Psoas muscle (tissue), 8 donors: ENCODE data around the gene MRPL53. TPM values are rescaled to one million over a fixed set of nuclear protein-coding genes. Genes with fewer than 3 reads are reported as not detected.
A peak's percentile ranks its signal among the peaks of the same experiment; 100 is the strongest.

ENCODE experiments used
- ATAC-seq, 4 donors: fragments of 200-7000 bp; cut with Tn5 transposase; one replicate each; pipeline ENCODE4 v1.9.1; 2020; ENCODE audit warnings: moderate library complexity in 3 of 4, mild to moderate bottlenecking in 2 of 4
- DNase-seq, 2 donors: peaks; one replicate each; pipeline ENCODE4 v3.0.0-alpha.2; 2020
- H3K27ac ChIP-seq: fragments of 200-600 bp; one replicate; pipeline ENCODE4 v1.8.0; 2022
- H3K27me3 ChIP-seq, 3 donors: fragments of 200-600 bp in 1 of 3; one replicate each; pipeline versions ENCODE4 v1.6.1 to v1.8.0; 2013 to 2022; ENCODE audit warnings: low read length in 2 of 3, mild to moderate bottlenecking in 2 of 3, moderate library complexity in 1 of 3; ENCODE audit not compliant: insufficient read depth in 3 of 3
- H3K36me3 ChIP-seq, 2 donors: fragments of 200-600 bp in 1 of 2; one replicate each; pipeline versions ENCODE4 v1.6.1 to v1.8.0; 2013 to 2022; ENCODE audit warnings: low read depth in 1 of 2, mild to moderate bottlenecking in 1 of 2, moderate library complexity in 1 of 2; ENCODE audit not compliant: insufficient read depth in 1 of 2
- H3K4me1 ChIP-seq: fragments of 200-600 bp; one replicate; pipeline ENCODE4 v1.8.0; 2022
- H3K4me3 ChIP-seq: fragments of 200-600 bp; one replicate; pipeline ENCODE4 v1.8.0; 2022; ENCODE audit warnings: mild to moderate bottlenecking
- H3K9me3 ChIP-seq: fragments of 200-600 bp; one replicate; pipeline ENCODE4 v1.8.0; 2022
- CTCF ChIP-seq: fragments of 200-600 bp; IDR thresholded peaks from one replicate; pipeline ENCODE4 v1.8.0; 2022; ENCODE audit warnings: antibody characterized with exemption
- WGBS, 3 donors: extraction: QIAGEN DNeasy Blood & Tissue Kit; methylation state at CpG; one replicate each; pipeline versions ENCODE4 v1.1.6 to v1.1.7; 2013; 5-methylcytosine and 5-hydroxymethylcytosine counted together
- intact Hi-C, 2 donors: fragments of 100-400 bp; cut with DNase I; formaldehyde crosslinking; loops; one replicate each; pipeline versions ENCODE4 v1.11.0 to v1.14.2; 2022
- polyA plus RNA-seq, 3 donors: library from polyadenylated mRNA; stranded (reverse); fragments of 200-250 nt; gene quantifications; one replicate each; pipeline ENCODE4 v1.2.3, GENCODE V29; 2013
- total RNA-seq, 4 donors: library from RNA; stranded (reverse); fragmentation: NEBNext Ultra II Directional in 2 of 4; extraction: Animal tissue kit (Norgen Biotek cat#: 25700) in 2 of 4; gene quantifications; one replicate each; pipeline versions ENCODE4 v1.2.1 to v1.2.4, GENCODE V29; 2021 to 2023
- donor health status: healthy with polysubstance abuse.
- donor health status: DM: no; HTN: no; CAD: no; lungs with moderate emphysema.
- donor health status: Bipolar disorder and iron deficiency.
- donor health status: healthy.
- donor health status: DM: yes; HTN: yes; CAD: no.
- donor health status: DM: no; HTN: no; CAD: no.
- donor health status: DM: no; HTN: no; CAD: no.
- donor health status: DM: yes; HTN: yes; CAD: no.

Gene MRPL53
- total and polyA plus RNA-seq, 7 donors, result 63.7 to 157 (median 118) TPM

DNA sequence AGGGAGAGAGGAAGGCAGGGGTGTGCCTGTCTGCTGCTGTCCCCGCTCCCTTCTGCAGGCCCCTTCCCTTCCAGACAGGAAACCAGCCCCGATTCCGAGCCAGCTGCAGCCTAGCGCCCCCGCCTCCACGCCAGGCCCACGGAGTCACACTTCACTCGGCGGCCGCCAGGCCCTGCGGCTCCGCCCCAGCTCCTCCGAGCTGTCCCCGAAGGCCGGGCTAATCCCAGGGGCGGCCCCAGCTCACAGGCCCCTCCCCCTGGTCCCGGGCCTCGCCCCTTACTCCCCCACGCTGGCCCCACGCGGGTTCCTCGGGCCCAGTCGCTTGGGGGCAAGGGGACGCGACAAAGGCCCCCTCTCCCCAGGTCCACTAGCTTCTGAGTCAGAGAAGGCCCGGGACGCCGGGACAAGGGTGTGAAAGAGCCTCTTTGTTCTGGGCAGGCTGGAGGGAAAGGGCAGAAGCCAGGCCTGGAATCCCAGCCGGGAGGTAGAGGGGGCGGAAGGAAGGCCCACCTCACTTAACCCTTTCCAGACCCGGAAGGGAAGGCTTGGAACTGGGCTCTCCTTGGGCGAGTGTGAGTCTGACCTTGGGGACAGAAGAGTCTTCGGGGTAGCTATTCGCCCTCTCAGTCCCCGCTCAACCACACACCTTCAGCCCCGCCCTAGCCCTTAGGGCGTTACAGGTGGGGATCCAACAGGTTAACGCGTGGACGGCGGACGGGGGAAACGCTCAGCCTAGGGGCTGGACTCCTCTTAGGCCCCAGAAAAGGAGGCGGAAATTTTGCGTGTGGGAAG lies 31.9 kb downstream of the MRPL53 start:
- Histone ChIP-seq H3K27me3 (peaks cover 0 to 30% (median 19%) of the 10 kb centered on the region in 3 donors), H3K9me3 (no peaks in the 10 kb centered on the region), H3K4me3 (peak overlapping the region; percentile 64), H3K4me1 (no peaks in the 10 kb centered on the region), H3K36me3 (no peaks in the 10 kb centered on the region), H3K27ac (peak overlapping the region; percentile 70)
- peak; percentile 91 to 94 (median 94) for ATAC-seq
- TF ChIP-seq CTCF, result peak; percentile 17
- intact Hi-C loops, result no loop called here
- peak; percentile 89 to 92 for DNase-seq
- 9 to 14% (median 9%) methylated on average over 35 to 45 of the region's 45 CpGs for WGBS, 3 donors

DNA sequence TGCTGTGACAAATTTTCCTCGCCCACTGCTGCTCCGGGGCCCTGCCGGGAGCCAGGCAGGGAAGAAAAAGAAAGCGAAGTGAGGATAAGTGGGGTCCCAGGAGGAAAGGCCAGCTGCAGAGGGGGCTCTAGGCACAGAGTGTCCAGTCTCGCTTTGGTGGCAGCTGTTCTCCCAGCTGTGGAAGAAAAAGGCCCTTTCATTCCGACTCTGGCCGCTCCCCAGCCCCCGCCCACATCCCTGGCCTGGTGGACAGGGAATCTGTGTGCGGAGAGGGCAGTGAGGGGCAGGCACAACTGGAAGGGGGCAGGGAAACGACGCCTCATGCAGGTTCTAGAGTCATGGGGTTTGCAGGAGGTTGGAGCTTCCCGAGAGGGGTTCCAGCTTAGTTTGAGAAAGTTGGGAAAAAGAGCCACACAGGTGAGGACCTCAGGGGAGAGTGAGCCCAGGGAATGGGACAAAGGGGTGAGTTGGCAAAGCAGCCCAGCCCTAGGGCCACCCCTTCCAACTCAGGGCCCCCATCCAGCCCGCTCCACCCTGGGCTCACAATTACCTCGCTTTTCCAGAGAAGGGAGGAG lies 32.6 kb downstream of the MRPL53 start:
- intact Hi-C loops, result no loop called here
- TF ChIP-seq CTCF, result no peak
- DNase-seq, result peak; percentile 80 to 83
- Histone ChIP-seq H3K4me1 (no peaks in the 10 kb centered on the region), H3K27me3 (peaks cover 0 to 30% (median 19%) of the 10 kb centered on the region in 3 donors), H3K36me3 (no peaks in the 10 kb centered on the region), H3K27ac (peak overlapping the region; percentile 70), H3K9me3 (no peaks in the 10 kb centered on the region), H3K4me3 (peak overlapping the region; percentile 64)
- peak; percentile 66 to 72 (median 69) for ATAC-seq
- WGBS, 3 donors, result 6 to 11% (median 11%) methylated on average over 9 to 14 of the region's 14 CpGs

DNA sequence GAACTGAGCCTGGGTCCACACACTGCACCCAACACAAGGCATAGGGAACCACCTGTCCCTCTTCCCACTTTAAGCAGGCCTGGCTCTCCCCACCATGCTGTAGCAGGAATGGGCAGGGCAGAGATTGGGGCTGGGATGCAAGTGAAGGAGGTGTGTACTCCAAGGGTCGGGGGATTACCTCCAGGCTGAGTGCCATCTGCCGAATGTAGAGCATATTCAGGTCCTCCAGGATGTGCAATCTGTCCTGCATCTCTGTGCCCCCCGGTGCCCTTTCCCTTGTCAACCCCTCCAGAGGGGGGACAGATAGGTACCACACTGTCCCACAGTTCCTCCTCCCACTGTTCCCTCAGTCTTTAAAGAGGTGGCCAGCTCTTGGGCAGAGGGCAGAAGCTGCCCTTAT lies 33.1 kb downstream of the MRPL53 start:
- no peak for DNase-seq
- H3K27ac ChIP-seq, result no peak overlapping the region
- peaks cover 0 to 30% (median 19%) of the 10 kb centered on the region in 3 donors for H3K27me3 ChIP-seq
- TF ChIP-seq CTCF, result no peak
- H3K4me1 ChIP-seq, result no peaks in the 10 kb centered on the region
- no peaks in the 10 kb centered on the region for H3K9me3 ChIP-seq
- H3K36me3 ChIP-seq, result no peaks in the 10 kb centered on the region
- intact Hi-C loops, result no loop called here
- peak overlapping the region; percentile 64 for H3K4me3 ChIP-seq
- ATAC-seq, result peak in 1 of 4 donors; percentile 1
- 14 to 22% (median 21%) methylated on average over 3 of the region's 3 CpGs for WGBS, 3 donors

- no peak overlapping the region for H3K27ac ChIP-seq
- ATAC-seq, result no peak
- 83 to 93% (median 92%) methylated on average over 1 of the region's 1 CpG for WGBS, 3 donors
- no peak overlapping the region for H3K4me3 ChIP-seq
- DNase-seq, result no peak
- no peaks in the 10 kb centered on the region for H3K4me1 ChIP-seq
- H3K9me3 ChIP-seq, result no peaks in the 10 kb centered on the region
- no peaks in the 10 kb centered on the region for H3K36me3 ChIP-seq
- intact Hi-C loops, result no loop called here
- TF ChIP-seq CTCF, result no peak
- peaks cover 0 to 24% (median 19%) of the 10 kb centered on the region in 3 donors for H3K27me3 ChIP-seq
These were observed 34.2 kb downstream of the MRPL53 start for GRCh38 chr2:74438248-74438647.
